22Rv1 (cell line): Measurements from ENCODE around the gene SIRT1.

Source experiments
- H3K27ac ChIP-seq: fragments of 450-650 bp; 2 replicates; pipeline ENCODE4 v1.5.1; 2017
- ZFX ChIP-seq: fragments of 450-650 bp; IDR thresholded peaks from 2 replicates; pipeline ENCODE4 v1.6.1; 2017; ENCODE audit warnings: antibody characterized with exemption, borderline replicate concordance
- TF ChIP-seq, protein P1 (sequence below): fragments of 450-650 bp; IDR thresholded peaks from 2 replicates; pipeline ENCODE4 v1.5.1; 2017; ENCODE audit warnings: mild to moderate bottlenecking

SIRT1 gene

DNA sequence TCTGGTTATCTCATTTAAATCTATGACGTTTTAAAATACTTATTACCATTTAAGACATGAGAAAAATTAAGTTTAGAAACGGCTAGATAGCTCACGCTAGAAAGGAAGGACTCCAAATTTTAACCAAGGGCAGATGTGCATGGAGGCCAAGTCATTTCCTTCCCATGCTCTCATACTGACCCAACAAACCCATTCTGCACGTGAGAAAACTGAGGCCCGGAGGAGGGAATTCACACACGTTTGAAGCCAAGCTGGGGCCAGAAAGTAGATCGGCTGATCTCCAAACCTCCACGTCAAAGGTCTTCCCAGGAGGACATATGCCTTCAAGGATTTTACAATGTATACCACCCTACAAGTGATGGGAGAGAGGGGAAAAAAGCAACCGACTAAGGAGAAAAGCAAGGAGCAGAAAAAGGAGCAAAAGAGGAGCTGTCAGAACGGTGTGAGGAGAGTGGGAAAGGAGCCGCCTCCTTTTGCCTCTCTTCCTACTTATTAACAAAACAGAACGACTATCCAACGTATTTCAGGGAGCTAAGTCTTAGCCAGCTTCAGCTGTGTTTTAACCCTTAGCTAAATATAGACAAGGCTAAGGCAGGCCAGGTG, 645 bp upstream of the SIRT1 start:
- H3K27ac ChIP-seq: peak overlapping the region; percentile 95
- TF ChIP-seq ZFX: no peak
- TF ChIP-seq, protein P1, sequence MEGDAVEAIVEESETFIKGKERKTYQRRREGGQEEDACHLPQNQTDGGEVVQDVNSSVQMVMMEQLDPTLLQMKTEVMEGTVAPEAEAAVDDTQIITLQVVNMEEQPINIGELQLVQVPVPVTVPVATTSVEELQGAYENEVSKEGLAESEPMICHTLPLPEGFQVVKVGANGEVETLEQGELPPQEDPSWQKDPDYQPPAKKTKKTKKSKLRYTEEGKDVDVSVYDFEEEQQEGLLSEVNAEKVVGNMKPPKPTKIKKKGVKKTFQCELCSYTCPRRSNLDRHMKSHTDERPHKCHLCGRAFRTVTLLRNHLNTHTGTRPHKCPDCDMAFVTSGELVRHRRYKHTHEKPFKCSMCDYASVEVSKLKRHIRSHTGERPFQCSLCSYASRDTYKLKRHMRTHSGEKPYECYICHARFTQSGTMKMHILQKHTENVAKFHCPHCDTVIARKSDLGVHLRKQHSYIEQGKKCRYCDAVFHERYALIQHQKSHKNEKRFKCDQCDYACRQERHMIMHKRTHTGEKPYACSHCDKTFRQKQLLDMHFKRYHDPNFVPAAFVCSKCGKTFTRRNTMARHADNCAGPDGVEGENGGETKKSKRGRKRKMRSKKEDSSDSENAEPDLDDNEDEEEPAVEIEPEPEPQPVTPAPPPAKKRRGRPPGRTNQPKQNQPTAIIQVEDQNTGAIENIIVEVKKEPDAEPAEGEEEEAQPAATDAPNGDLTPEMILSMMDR: no peak

DNA sequence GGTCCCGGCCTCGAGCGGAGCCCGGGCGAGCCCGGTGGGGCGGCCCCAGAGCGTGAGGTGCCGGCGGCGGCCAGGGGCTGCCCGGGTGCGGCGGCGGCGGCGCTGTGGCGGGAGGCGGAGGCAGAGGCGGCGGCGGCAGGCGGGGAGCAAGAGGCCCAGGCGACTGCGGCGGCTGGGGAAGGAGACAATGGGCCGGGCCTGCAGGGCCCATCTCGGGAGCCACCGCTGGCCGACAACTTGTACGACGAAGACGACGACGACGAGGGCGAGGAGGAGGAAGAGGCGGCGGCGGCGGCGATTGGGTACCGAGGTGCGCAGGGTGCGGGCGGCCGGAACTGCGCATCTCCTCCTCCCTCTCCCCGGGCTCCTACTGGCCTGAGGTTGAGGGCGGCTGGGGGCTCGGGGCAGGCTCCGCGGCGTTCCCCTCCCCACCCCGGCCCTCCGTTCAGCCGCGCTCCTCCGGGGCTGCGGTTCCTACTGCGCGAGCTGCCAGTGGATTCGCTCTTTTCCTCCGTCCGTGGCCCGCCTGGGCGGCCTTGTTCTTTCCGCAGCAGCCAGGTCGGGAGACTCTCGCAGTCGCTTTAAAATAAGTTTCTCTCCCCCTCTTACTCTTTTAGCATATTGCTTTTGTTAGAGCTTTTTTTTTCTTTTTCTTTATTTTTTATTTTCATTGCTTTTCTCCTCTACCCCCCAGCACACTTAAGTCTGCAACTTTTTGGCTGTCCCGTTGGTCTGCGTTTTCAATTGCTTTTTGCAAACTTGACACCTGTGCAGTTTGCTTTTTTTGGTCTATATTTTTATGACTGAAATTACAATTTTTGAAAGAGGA, 600 bp downstream of the SIRT1 start:
- no peak for TF ChIP-seq ZFX
- TF ChIP-seq, protein P1: no peak; the same call in 1 of the 2 replicates
- H3K27ac ChIP-seq: peak overlapping the region; percentile 95

DNA sequence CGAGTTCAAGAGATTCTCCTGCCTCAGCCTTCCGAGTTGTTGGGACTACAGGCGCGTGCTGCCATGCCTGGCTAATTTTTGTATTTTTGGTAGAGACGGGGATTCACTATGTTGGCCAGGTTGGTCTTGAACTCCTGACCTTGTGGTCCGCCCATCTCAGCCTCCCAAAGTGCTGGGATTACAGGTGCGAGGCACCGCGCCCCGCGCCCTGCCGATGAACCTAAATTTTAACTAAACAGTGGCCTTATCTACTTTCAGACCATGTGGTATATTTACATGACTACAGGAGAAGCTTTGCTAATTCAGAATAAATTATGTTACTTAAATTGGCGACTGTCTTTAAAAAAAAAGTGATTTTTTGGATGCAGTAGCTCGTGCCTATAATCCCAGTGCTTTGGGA, 9.2 kb downstream of the SIRT1 start:
- TF ChIP-seq ZFX: no peak
- TF ChIP-seq, protein P1: no peak
- H3K27ac ChIP-seq: no peak overlapping the region

DNA sequence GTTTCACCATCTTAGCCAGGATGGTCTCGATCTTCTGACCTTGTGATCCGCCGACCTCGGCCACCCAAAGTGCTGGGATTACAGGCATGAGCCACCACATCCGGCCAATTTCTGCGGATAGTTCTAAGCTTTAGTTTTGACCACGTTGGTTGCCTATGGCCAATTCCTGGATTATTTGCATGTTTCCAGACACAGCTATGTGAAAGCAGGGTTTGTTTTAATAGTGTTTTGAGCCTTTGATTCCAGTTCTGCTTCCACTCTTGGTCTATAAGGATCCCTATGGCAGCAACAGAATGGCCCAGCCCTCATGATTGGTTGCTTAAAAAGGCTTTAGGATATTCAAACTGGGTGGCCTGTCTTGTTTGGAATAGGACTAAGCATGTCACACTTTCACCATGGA, 19.1 kb downstream of the SIRT1 start:
- no peak for TF ChIP-seq ZFX
- TF ChIP-seq, protein P1: no peak
- no peak overlapping the region for H3K27ac ChIP-seq

DNA sequence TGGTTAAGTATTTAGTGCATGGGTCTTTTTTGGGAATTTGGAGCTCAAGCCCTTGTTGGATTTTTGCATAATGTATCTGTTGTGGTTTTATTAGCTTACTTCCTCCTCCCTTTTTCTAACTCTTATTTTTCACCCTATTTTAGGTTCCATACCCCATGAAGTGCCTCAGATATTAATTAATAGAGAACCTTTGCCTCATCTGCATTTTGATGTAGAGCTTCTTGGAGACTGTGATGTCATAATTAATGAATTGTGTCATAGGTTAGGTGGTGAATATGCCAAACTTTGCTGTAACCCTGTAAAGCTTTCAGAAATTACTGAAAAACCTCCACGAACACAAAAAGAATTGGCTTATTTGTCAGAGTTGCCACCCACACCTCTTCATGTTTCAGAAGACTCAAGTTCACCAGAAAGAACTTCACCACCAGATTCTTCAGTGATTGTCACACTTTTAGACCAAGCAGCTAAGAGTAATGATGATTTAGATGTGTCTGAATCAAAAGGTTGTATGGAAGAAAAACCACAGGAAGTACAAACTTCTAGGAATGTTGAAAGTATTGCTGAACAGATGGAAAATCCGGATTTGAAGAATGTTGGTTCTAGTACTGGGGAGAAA, 28.0 kb downstream of the SIRT1 start:
- no peak for TF ChIP-seq ZFX
- TF ChIP-seq, protein P1: no peak

DNA sequence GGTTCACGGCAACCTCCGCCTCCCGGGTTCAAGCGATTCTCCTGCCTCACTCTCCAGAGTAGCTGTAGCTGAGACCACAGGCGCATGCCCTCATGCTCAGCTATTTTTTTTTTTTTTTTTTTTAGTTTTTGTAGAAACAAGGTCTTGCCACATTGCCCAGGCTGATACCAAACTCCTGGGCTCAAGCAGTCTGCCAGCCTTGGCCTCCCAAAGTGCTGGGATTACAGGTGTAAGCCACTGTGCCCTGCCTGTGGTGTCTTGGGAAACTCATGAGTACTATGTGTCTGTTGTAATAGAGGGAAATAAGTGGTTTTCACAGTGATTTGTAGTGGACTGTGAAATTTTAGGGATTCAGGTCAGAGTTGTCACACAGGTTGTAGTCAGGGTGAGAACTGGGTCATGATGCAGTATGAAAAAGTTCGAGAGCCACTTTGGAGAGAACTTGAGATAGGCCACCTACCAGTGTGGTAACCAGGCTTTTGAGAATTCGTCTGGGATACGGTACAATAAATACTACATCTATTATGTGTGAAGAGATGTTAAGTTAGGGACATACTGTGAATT, 30.4 kb downstream of the SIRT1 start:
- TF ChIP-seq, protein P1: no peak
- TF ChIP-seq ZFX: no peak
- H3K27ac ChIP-seq: no peak overlapping the region

More for the DNA sequence above, 28.0 kb downstream of the SIRT1 start:
- H3K27ac ChIP-seq: no peak overlapping the region
